HG03159 (cell line): ENCODE measurements around the gene HMGCS2.
"Not testable (repeated sequence)": the region's sequence is repeated elsewhere in the genome, so short reads cannot be mapped to it uniquely, and the experiment has no call there.

Source experiments
- ATAC-seq: cut with Tn5 transposase; IDR thresholded peaks from one replicate; pipeline ENCODE4 v1.9.1; 2021; ENCODE audit warnings: mild to moderate bottlenecking, moderate library complexity; ENCODE audit not compliant: unreplicated experiment

Gene HMGCS2

DNA sequence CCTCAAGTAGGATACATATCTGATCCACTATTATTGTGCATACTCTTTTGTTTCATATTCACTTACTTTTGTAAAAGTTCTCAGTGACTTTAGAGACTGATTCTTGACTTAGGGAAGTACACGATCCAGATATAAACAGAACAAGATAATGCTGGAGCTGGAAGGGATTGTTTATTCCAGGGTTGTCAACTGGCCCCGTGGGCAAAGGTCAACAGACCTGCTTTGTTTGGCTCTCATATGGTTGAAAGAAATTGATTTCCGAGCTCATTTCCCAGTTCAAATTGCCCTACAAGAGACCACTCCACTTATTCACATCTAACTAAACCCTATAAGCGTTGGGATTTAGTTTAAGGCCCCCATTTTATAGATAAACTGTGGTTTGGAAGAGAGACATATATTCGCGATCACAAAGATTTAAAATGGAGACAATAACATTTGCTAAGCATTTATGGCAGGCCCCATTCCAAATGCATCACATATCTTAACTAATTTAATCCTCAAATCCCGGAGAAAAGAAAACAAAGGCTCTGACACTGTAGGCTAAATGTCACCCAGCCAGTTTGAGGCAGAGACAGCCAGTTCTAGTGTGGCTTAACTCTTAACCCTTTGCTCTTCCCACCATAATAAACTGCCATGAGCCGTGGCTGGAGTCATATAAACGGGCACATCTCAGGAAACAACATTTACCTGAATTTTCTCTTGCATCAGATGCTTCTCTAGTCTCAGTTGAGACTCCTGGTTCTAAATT is 21.9 kb upstream of the HMGCS2 start:
- ATAC-seq, result no peak

DNA sequence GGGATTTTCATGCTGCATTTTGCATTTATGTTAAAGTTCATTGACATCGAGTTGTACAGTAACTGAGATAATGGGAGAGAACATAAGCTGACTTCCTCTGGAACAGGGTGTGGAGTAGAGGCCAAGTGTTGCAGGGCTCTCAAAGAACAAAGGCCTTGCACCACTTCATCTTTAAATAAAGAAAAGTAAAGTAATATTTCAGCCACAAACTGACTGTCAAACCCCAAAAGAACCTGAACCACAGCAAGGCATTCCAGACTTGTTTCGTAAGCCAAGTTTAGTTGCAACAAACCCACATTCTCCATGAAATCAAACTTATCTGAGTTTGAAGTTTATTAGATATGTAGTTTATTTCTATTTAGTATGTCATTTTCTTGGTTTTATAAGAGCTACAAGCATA is 19.1 kb upstream of the HMGCS2 start:
- ATAC-seq, result no peak

DNA sequence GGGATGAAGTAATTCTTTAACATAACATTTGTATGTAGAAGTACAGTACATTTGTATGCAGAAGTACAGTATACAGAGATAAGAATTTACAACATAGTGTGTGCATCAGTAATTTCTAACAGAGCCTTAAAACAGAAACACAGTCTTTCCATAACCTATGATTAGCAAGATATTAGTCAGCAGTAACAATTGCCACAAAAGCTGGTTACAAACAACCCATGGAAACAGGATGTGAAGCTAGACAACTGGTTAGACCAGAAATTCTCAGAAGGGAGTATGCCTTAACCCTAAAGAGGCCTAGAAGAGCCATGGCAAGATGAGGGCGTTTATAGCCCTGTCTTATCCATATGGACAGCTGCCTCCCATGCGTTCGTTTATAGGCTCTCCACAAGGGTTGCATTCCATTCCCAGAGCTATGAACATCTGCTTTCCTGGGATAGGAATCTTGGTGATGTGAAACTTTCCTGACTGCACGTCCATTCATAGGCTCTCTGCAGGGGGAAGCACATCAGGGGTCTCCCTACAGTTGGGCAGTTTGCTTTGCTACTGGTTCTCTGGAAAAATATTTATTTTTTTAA is 17.9 kb upstream of the HMGCS2 start:
- not testable (repeated sequence) for ATAC-seq

DNA sequence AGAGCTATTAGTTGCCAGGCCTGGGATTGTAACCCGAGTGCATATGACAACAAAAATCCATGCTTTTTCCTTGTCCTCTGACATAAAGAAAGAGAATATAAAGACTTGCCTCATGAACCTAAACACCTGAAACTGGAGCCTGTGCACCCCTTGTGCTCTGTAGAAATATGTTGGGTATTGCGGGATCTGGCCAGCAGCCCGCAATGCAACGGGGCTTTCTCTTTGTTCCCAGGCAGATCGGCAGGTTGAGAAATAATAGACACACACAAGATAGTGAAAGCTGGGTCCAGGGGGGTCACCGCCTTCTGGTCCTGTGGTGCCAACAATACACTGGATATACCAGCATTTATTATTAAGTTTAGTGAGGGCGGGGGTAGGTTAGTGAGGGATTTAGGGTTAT is 17.3 kb upstream of the HMGCS2 start:
- not testable (repeated sequence) for ATAC-seq

DNA sequence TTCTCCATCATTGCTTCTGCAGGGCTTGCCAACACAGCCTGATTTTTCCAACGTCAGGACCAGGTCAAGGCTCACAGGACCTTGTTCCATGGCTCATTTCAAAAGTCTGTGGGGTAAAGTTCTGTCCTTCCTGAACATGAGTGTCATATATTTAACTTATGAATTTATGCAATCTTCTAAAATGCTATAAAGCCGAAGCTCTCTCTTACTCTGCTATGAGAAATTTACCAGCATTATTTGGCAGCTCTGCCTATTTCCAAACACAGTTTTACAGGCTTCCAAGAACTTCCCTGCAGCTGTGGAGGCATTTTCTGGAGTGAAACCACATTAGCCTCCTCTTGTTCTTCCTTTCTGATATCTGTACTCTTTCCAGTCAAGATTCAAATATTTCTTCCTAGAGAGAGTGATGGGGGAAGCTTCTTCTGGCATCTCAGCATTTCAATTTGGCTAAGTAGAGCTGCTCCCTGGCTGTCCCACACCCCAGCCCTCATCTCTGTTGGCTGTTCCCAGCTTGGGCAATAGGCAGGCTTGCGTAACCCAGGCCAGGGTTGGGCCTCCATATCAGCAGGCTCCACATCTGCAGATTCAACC is 15.6 kb upstream of the HMGCS2 start:
- no peak for ATAC-seq

DNA sequence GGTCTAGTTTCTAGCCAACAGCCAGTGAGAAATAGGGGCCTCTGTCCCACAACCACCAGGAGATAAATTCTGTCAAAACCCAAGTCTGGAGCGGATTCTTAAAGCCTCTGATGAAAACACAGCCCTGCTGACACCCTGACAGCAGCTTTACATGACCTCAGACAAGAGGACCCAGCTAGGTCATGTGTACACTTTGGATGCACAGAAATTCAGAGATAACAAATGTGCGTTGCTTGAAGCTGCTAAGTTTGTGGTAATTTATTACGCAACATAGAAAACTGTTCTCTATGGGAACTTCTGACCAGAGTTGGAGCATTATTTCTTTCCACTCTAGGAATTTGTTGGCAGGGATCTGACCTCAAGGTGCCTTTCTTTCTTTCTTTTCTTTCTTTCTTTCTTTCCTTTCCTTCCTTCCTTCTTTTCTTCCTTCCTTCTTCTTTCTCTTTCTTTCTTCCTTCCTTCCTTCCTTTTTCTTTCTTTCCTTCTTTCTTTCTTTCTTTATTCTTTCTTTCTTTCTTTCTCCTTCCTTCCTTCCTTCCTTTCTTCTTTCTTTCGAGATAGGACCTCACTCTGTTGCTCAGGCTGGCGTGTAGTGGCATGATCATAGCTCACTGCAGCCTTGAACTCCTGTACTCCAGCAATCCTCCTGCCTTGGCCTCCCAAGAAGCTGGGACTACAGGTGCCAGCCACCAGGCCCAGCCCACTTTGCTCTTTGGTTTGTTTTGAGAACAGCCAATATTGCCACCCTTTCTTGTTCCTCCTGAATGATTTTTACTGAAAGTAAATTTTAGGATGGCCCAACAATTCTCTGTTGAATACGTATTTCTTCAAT is 14.9 kb upstream of the HMGCS2 start:
- no peak for ATAC-seq

DNA sequence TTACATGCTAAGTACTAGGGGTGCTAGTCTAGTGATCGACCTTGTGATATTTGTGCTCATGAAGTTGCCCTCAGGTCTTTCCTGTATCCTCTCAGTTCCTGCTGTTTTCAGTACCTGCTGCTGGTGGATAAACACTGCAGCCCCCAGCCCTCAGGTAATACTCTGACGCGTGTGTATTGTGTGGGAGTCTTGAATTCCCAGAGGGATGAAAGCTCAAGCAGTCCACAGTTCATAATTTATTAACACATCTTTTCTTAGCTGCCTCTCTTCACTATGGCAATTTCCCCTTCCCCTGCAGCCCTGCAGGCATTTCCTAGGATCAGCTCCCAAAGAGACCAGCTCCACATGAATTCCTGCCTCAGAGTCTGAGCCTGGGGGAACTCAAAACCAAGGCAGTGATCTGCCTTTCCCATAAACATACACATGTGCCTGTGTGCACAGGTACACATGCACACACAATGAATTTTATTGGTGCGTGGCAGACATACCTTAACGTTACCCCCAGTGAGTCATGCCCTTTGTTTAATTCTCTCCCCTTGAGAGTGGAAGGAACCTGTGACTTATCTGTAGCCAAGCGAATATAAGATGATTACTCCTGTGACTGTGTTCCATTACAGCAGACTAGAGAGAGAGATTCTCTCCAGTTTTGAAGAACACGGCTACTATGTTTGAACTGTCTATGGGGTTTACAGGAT is 14.1 kb upstream of the HMGCS2 start:
- no peak for ATAC-seq

DNA sequence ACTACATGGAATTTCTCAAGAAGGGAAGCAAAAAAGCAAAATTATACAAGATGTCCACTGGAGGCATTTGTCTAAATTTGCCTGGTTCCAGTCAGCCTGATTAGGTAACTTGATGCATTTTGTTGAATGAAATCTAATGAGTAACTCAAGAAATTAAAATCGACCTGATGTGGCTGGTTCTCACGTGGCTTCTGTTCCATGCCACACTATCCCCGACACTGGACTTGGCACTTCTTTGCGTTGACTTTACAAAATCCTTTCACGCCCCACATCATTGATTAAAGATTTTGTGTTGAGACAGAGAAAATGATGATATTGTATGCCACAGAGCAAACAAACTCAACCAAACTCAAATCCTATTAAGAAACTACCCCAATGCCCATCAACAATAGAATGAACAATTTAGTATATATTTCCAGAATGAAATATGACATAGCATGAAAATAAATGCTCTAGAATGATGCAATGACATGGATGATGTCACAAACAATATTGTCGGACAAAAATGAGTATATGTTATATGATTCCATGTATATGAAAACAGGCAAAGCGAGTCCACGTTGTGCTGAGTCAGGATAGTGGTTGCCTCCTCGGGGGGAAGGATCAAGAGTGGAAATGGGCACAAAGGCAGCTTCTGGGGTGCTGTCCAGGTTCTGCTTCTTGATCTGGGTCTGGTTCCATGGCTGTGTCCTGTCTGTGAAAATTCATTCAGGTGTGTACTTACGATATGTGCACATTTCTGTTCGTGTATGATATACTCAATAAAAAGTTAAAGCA is 12.9 kb upstream of the HMGCS2 start:
- no peak for ATAC-seq

DNA sequence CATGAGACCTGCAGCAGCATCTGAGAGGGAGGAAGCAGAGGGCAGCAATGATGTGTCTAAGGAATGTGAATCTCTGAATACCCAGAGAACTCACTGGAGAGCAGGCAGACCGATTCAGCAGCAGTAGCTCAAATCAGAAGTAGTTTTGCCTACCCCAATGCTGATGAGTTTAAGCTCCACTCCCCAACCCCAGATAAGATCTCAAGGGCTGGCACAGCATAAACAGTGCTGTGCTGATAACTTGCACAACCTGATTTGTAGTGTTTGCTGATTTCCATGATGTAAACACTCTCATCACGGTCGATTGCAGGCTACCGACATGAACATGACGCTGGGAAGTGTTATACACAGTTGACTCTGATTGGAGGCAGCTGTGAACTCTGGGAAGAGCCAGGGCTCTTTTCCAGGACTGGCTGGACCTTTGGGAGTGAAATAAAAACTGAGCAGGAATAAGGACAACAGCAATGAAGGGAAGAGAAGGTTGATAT is 11.2 kb upstream of the HMGCS2 start:
- ATAC-seq, result no peak

DNA sequence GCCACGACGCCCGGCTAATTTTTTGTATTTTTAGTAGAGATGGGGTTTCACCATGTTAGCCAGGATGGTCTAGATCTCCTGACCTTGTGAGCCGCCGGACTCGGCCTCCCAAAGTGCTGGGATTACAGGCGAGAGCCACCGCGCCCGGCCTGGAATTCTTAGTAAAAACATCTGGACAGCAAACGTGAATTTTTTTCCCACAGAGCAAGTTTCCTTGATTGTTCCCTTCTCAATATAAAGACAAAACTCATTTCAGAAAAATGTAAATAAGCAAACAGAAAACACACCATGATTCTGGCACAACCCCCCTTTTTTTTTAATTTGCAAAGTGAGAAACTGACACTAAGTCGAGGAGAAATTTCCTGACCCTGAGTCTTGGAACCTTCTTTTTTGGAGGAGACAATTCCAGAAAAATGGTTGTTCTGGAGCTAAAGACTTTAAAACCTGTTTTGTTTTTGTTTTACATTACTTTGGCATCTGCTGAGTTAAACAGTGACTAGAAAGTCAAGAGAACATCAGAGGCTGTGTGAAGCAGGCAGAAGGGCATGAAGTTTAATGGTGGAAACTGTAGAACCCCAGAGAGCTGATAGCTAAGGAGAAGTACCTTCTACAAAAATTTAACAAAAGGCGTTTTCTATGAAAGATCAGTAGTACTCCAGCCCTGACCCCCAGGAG is 10.3 kb upstream of the HMGCS2 start:
- ATAC-seq, result no peak

DNA sequence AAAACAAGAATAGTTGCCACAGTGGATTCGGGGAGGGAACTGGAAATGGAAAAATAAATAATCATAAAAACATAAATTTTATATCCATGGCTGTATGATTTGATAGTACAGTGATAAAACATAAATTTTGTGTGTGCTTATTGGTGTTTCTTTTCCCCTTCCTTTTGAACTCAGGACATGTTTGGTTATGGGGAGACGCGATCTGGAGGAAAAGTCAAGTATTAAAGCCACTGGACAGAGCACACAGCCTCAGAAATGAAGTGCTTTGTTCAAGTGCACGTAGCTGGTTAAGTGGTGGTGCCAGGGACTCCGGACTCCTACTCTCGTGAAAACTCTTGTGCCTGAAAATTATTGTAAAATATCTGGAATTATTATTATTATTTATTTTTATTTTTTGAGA is 9.7 kb upstream of the HMGCS2 start:
- ATAC-seq, result no peak

DNA sequence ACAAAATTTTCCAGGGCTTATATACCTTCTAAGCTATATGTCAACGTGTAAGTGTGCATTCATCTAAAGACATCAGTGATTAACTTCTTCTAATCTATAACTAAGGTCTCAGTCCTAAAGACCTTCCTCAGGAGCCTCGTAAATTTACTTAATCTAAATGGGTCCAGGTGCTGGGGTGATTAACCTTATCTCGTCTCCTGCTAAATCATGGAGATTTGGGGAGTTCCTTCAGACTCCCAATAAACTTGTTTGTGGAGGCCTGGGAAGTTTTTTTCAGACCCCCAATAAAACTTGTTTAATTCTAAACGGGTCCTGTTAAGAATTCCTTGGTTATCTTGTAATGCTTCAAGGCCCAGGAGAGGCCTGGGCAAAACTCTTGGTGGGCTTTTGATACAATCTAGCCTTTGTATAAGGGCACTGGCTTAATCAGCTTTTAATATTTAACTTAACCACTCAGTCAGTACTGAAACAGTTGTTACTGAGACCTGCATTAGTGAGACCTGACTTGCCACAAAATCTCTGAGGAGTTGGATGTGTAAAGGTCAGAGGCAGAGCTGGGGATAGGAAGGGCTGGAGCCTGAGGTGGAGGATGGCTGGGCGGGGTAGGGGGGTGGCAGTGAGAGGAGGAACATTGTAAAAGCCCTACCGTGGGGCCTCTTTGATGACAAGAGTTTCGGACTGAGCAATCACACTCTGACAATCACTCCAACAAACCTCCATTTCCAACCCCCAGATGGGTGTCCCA is 6.2 kb upstream of the HMGCS2 start:
- no peak for ATAC-seq

DNA sequence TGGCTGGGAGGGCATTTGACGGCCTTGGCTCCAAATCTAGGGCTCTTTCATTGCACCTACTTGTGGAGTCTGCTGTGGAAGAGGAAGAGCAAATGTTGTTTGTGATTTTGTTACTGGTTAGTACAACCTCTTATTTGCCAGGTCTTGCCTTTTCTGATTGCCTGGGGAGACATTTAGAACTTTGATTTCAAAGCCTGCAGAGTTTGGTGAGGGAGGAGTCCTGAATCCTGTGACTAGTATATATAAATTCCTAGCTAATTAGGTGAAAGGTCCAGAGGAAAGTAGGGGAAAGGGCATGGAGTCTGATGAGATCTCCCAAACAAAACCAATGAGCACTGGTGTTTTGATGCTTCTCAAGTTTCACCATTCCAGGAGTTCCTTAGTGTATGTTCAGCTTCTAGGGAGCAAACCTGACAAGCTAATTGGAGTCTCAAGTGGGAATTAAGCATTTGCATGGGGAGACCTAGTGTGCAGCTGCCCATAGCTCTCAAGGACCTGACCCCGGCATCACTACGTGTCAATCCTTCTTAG is 5.1 kb upstream of the HMGCS2 start:
- ATAC-seq, result no peak

DNA sequence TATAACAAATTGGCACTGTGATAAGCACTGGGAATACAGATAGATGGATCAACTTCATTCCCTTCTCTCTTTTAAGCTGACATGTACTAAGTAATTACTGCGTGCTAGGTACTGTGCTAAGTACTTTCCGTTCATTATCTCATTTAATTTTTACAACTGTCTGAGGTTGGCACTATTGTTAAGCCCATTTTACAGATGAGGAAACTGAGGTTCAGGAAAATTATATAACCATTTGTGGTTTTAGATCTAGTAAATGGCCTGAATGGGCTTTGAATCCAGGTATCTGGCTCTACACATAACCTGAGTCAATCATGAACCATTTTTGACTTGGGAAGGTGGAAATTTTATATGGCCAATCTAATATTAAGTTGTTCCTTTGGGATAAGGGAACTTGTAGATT is 3.6 kb upstream of the HMGCS2 start:
- no peak for ATAC-seq

DNA sequence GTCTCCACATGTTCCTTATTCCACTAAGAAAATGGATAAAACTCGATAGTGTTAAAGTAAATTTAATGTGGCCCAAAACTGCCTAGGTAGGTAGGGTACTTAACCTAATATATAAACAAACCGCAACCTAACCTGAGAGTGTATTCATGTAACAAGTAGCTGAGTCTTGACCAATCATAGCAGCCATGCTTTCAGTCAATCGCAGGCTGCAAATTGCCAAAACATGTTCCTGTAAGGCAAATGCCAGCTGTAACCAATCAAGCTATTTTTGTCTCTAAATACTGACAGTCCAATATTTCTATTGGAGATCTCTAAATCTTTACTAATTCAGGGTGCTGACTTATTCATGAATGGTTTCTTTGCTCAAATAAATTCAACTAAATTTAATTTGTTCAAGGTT is 3.1 kb upstream of the HMGCS2 start:
- ATAC-seq, result no peak

DNA sequence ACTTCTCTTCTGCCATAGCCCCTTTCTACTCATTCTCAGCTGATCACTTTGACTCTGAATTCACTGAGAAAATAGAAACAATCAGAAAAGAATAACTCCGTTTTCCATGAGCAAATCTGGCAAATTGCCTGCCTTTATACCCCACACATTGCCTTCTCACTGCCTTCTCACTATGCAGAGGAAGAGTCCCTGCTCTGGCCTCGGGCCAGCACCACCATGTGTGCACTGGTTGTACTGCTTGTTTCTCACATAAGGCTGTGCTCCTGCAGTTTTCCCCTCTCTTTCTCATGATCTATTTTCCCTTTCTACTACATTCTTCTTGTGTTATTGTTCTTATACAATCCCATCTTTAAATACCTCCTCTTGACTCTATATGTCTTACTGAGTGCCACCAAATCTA is 2.3 kb upstream of the HMGCS2 start:
- no peak for ATAC-seq

DNA sequence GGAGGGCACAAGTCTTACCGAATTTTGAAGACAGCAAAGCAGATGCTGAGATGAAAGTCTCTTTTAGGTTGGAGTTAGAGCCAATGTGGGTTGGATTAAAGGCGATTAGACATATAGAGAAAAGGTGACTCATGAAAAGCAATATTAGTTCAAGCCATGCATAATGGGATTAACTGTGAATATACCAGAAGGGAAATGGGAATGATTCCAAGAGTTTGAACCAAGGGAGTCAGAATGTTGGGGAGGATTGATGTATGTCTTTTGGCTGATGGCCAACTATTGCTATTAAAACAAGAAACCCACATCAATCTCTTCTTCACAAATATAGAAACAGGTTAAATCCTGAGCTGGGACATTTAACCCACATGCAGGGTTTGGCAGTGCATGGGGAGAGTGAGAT is 1.2 kb downstream of the HMGCS2 start:
- ATAC-seq, result no peak

DNA sequence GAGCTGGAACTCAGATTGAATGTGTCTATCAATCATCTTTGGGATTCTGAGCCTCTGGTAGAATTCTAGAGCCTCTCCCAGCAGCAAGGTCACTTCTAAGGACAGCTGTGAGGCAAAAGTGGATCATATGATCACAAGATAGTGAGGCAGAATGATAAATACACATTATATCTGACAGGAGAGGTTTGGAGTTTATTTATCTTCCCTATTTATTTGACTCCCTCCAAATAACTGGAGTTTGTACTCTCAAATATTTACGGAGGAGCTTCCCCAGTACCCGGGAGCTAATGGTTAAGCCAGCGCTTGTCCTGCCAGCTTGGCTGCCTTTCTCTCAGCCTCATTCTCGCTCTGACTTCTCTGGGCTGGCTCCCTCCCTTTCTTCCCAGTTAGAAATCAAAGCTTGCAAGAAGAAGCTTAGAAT is 2.3 kb downstream of the HMGCS2 start:
- ATAC-seq, result no peak

DNA sequence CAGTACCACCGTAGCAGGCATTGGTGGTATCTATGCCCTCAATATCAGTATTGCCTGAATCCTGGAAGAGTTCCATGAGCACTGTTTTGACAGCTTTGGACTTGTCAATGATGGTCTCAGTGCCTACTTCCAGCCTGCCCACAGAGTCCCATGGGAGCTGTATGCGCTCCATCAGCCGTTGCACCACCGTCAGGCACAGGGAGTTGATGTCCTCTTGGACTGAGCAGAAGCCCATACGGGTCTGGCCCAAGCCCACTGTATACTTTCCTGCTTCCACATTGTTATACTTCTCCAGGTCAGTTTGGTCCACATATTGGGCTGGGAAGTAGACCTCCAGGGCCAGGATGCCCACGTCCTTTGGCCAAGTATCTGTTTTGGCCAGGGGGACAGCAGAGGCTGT is 4.5 kb downstream of the HMGCS2 start:
- no peak for ATAC-seq
